NT2/D1 (cell line): ENCODE measurements around the gene CHL1.

Experiments used
- YY1 ChIP-seq: IDR thresholded peaks from 2 replicates; pipeline ENCODE4 v1.6.1; 2011; ENCODE audit not compliant: insufficient read length, insufficient read depth
- ZNF274 ChIP-seq: IDR thresholded peaks from 2 replicates; pipeline ENCODE4 v1.6.1; 2011; ENCODE audit warnings: mild to moderate bottlenecking, low read depth, low read length

- TF ChIP-seq YY1 (no peak), ZNF274 (no peak)
Observed at GRCh38 chr3:278300-279064, 81.9 kb downstream of the CHL1 start.
